Measurements from ENCODE around the gene TRIM45.
A peak's percentile ranks its signal among the peaks of the same experiment; 100 is the strongest.

- no peak for TF ChIP-seq POLR2A (IDR thresholded peaks at IDR 0.05)
- TF ChIP-seq POLR2AphosphoS5 (IDR thresholded peaks at IDR 0.05; ENCODE audit: insufficient read depth in 1 of 2, low read depth in 1 of 2): peak; percentile 61 to 84
Measured at GRCh38 chr1:117121589-117122329, at the start of gene TRIM45.
